ENCODE results near the gene YIPF7.

YIPF7 gene

DNA sequence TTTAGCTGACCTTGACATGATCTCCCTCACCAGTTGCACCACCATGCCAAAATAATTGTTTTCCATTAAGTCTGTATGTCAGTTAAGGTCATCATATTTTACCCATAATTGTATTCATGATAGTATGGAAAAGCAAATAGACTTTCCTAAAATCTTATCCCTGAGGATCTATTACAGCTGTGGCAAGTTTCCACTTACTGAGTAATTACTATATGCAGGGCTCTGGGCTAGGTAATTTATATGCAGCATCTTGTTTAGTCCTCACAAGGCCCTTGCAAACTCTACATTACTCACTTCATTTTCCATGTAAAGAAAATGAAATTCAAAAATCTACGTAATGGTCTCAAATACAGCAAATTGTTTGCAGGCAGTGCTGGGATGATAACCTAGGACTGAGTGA is 34.8 kb downstream of the YIPF7 start:
- no peak for DNase-seq (ENCODE audit: low read depth)

DNA sequence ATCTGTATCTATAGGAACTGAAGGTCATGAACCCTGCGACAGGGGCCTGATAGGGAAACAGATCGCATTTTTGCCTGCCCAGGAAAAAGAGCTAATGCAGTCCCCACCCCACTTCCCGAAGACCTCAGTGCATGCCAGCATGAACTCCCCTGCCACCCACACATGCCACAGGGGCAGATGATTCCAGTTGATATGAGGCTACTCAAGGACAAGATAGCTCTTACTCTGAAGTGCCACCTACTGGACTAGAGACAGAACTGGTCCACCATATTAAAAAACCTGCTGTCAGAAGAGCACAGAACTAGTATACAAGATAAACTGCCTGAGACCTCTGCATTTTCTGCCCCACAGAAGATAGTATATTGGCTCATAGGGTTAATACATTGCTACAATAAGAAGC is 68.0 kb downstream of the YIPF7 start:
- DNase-seq (ENCODE audit: low read depth) = no peak

DNA sequence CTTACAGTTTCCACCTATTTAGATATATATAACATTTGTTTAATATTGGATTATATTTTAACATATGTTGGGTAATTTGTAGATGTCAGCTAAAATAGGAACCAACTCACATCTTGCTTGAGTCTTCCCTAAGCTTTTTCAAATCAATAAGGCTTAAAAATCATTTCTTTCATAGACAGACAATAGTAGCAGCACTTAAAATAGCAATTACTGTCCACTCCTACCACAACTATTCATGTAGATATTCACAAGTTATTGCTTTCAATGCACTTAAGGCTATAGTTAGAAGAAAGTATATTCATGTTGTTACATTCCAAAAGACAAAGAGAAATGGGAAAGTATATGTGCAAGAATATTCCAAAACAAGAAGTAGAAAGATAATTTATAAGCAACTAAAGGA is 71.2 kb downstream of the YIPF7 start:
- DNase-seq (ENCODE audit: low read depth) = no peak

DNA sequence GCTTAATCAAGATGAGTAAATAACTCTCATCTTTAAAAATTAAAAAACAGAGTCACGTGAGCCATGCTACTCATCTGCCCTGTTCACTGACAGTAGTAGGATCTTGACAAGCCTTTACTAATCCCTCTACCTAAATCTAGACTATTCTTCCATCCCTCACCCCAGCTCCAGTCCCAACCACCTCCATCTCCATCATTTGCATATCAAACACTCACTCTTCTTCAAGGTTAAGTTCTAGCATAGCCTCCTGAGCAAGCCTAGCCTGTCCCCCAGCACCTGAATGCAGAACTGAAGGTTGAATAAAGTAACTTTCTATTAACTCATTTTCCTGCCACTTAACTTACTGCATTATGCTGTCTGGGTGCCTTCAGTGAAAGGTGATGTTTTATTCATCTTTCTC is 72.5 kb downstream of the YIPF7 start:
- DNase-seq (ENCODE audit: low read depth) = no peak
